HepG2 (cell line): Measurements from ENCODE around the gene TOPORS. TPM values are rescaled to one million over a fixed set of nuclear protein-coding genes. Genes with fewer than 3 reads are reported as not detected.

Experiments used
- BRCA1 ChIP-seq: sonication (generic); formaldehyde crosslinking; IDR thresholded peaks from 2 replicates; pipeline ENCODE4 v1.4.0; 2020; ENCODE audit warnings: missing genetic modification reagents
- EZH2 ChIP-seq: conservative IDR thresholded peaks from 2 replicates; pipeline ENCODE4 v1.6.1; 2012; ENCODE audit warnings: mild to moderate bottlenecking, low read depth, low read length, moderate library complexity
- GATAD2A ChIP-seq: IDR thresholded peaks from 2 replicates; pipeline ENCODE4 v1.6.1; 2016
- GFI1 ChIP-seq: sonication (generic); formaldehyde crosslinking; IDR thresholded peaks from 2 replicates; pipeline ENCODE4 v1.5.0; 2020; ENCODE audit warnings: missing genetic modification reagents, mild to moderate bottlenecking, borderline replicate concordance
- IKZF4 ChIP-seq: sonication (generic); formaldehyde crosslinking; IDR thresholded peaks from 2 replicates; pipeline ENCODE4 v1.5.1; 2020; ENCODE audit warnings: borderline replicate concordance, mild to moderate bottlenecking, low read depth, missing genetic modification reagents; ENCODE audit errors: not compliant biosample characterization
- MEIS1 ChIP-seq: sonication (generic); formaldehyde crosslinking; IDR thresholded peaks from 2 replicates; pipeline ENCODE4 v1.9.0; 2021; ENCODE audit warnings: mild to moderate bottlenecking, missing genetic modification reagents, moderate library complexity, borderline replicate concordance
- PHF20 ChIP-seq: sonication (generic); formaldehyde crosslinking; IDR thresholded peaks from 2 replicates; pipeline ENCODE4 v1.5.0; 2020; ENCODE audit warnings: mild to moderate bottlenecking, missing genetic modification reagents
- SAP130 ChIP-seq: IDR thresholded peaks from 2 replicates; pipeline ENCODE4 v1.6.1; 2016; ENCODE audit warnings: low read depth
- SP2 ChIP-seq: sonication (generic); formaldehyde crosslinking; IDR thresholded peaks from 2 replicates; pipeline ENCODE4 v1.5.1; 2020; ENCODE audit warnings: mild to moderate bottlenecking, missing genetic modification reagents
- TMF1 ChIP-seq: sonication (generic); formaldehyde crosslinking; IDR thresholded peaks from 2 replicates; pipeline ENCODE4 v1.8.1; 2022; ENCODE audit warnings: low read depth, missing genetic modification reagents
- ZBTB21 ChIP-seq: sonication (generic); formaldehyde crosslinking; IDR thresholded peaks from 2 replicates; pipeline ENCODE4 v1.4.0; 2020; ENCODE audit warnings: missing genetic modification reagents
- ZBTB42 ChIP-seq: sonication (generic); formaldehyde crosslinking; IDR thresholded peaks from 2 replicates; pipeline ENCODE4 v1.5.0; 2020; ENCODE audit warnings: mild to moderate bottlenecking, missing genetic modification reagents
- ZNF432 ChIP-seq: sonication (generic); formaldehyde crosslinking; IDR thresholded peaks from 2 replicates; pipeline ENCODE4 v1.5.0; 2020; ENCODE audit warnings: missing genetic modification reagents, mild to moderate bottlenecking, borderline replicate concordance
- ZNF678 ChIP-seq: sonication (generic); formaldehyde crosslinking; IDR thresholded peaks from 2 replicates; pipeline ENCODE4 v1.4.0; 2020; ENCODE audit warnings: mild to moderate bottlenecking, missing genetic modification reagents
- ZSCAN9 ChIP-seq: IDR thresholded peaks from 2 replicates; pipeline ENCODE4 v1.6.1; 2016; ENCODE audit warnings: borderline replicate concordance
- polyA plus RNA-seq, 8 experiments: library from polyadenylated mRNA; depleted of rRNA in 3 of 8; stranded (reverse) in 7 of 8; unstranded in 1 of 8; fragments of >200 nt; fragmentation: Illumina TruSeq in 4 of 8; extraction: Trizol in 4 of 8; gene quantifications; 2 replicates each; pipeline versions ENCODE4 v1.2.1 to v1.2.3, GENCODE V29; 2011 to 2016; ENCODE audit warnings: low read depth in 4 of 8, missing spikeins in 1 of 8, mixed read lengths in 1 of 8; ENCODE audit not compliant: insufficient read depth in 1 of 8
- total RNA-seq, 5 experiments: library from RNA; depleted of rRNA; stranded (reverse); fragments of >200 nt; fragmentation: Illumina TruSeq; extraction: Trizol; gene quantifications; 2 replicates each; pipeline ENCODE4 v1.2.3, GENCODE V29; 2016; ENCODE audit warnings: low read depth in 1 of 5
- TF ChIP-seq, protein P1 (sequence below): sonication (generic); formaldehyde crosslinking; IDR thresholded peaks from 2 replicates; pipeline ENCODE4 v1.4.0; 2020; ENCODE audit warnings: mild to moderate bottlenecking, missing genetic modification reagents
- TF ChIP-seq, protein P2 (sequence below), 2 experiments: sonication (generic) in 1 of 2; formaldehyde crosslinking in 1 of 2; IDR thresholded peaks; 2 replicates each; pipeline versions ENCODE4 v1.4.0 to v1.6.1; 2018 to 2020; ENCODE audit warnings: missing genetic modification reagents in 2 of 2, borderline replicate concordance in 1 of 2, low read depth in 1 of 2, mild to moderate bottlenecking in 1 of 2, missing biosample characterization in 1 of 2
- TF ChIP-seq, protein P3 (sequence below): sonication (generic); formaldehyde crosslinking; conservative IDR thresholded peaks from 2 replicates; pipeline ENCODE4 v1.4.0; 2020; ENCODE audit warnings: missing genetic modification reagents
- TF ChIP-seq, protein P4 (sequence below): sonication (generic); formaldehyde crosslinking; IDR thresholded peaks from 2 replicates; pipeline ENCODE4 v1.5.1; 2020; ENCODE audit warnings: missing genetic modification reagents, mild to moderate bottlenecking, borderline replicate concordance
- TF ChIP-seq, protein P5 (sequence below): IDR thresholded peaks from 2 replicates; pipeline ENCODE4 v1.6.1; 2016

Gene TOPORS
- total and polyA plus RNA-seq, 2 of the 13 experiments (the other 11 are each of a cell fraction or from before 2014, with no cell fraction given) = 6.8 to 19.6 TPM

DNA sequence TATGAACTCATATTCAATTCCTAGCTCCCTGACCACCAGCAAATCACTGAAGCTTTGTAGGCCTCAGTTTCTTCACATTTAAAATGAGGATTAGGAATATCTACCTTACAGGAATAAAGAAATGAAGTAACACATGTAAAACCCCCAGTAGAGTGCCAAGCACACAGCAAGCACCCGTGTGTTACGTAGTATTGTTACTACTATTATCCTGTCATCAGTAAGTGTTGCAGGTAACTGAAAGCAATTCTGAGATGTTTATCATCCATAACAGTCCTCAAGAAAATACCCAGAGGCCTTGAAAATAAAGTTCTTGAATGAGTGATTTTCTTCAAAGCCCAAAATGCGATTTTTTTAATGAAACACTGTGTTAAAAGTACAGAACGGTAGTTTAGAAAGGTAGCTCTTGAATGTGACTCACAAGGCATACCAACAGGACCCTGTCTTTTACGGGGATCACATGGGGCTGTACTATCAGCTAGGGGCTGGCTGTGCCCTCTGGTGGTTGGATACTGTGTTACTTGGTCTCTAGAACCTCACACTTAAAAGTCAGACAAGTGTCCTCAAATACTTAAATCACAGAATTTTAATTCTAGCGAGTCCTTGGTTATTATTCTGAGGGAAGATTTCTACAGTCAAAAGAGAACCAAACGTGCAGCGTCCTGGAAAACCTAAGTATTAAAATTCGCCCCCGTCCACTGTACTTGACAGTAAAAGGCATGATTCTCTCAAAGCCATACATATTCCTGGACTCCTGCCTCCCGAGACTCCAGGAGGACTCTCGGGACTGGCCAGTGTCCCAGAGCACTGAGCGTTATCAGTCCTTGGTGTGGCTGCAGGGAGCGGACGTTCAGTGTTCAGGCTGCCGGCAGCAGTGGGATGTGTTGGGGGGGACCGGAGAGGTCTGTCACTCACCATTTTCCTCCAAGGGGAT, 19.8 kb upstream of the TOPORS start (continued):
- TF ChIP-seq, protein P1, sequence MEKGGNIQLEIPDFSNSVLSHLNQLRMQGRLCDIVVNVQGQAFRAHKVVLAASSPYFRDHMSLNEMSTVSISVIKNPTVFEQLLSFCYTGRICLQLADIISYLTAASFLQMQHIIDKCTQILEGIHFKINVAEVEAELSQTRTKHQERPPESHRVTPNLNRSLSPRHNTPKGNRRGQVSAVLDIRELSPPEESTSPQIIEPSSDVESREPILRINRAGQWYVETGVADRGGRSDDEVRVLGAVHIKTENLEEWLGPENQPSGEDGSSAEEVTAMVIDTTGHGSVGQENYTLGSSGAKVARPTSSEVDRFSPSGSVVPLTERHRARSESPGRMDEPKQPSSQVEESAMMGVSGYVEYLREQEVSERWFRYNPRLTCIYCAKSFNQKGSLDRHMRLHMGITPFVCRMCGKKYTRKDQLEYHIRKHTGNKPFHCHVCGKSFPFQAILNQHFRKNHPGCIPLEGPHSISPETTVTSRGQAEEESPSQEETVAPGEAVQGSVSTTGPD (CRISPR knock-in tag) = no peak
- TF ChIP-seq, protein P2, sequence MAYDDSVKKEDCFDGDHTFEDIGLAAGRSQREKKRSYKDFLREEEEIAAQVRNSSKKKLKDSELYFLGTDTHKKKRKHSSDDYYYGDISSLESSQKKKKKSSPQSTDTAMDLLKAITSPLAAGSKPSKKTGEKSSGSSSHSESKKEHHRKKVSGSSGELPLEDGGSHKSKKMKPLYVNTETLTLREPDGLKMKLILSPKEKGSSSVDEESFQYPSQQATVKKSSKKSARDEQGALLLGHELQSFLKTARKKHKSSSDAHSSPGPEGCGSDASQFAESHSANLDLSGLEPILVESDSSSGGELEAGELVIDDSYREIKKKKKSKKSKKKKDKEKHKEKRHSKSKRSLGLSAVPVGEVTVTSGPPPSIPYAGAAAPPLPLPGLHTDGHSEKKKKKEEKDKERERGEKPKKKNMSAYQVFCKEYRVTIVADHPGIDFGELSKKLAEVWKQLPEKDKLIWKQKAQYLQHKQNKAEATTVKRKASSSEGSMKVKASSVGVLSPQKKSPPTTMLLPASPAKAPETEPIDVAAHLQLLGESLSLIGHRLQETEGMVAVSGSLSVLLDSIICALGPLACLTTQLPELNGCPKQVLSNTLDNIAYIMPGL (CRISPR knock-in tag; IDR thresholded peaks at IDR 0.05; ENCODE audit: borderline replicate concordance in 1 of 2, low read depth in 1 of 2) = 0 out of 4 replicates have a peak, but pooled peaks of 1 of the 2 experiments have one; percentile 40
- TF ChIP-seq GATAD2A (CRISPR knock-in tag) = peak; percentile 50; the same call in 1 of the 2 replicates
- TF ChIP-seq MEIS1 (CRISPR knock-in tag) = no peak
- no peak for TF ChIP-seq PHF20
- TF ChIP-seq ZBTB42 (CRISPR knock-in tag) = no peak
- no peak for TF ChIP-seq SP2 (CRISPR knock-in tag)
- TF ChIP-seq ZNF432 = no peak
- TF ChIP-seq GFI1 (CRISPR knock-in tag) = no peak
- no peak for TF ChIP-seq IKZF4
- no peak for TF ChIP-seq BRCA1 (CRISPR knock-in tag)
- TF ChIP-seq ZNF678 (CRISPR knock-in tag) = no peak
- peak; percentile 24; the same call in 1 of the 2 replicates for TF ChIP-seq TMF1 (CRISPR knock-in tag)
- TF ChIP-seq, protein P3, sequence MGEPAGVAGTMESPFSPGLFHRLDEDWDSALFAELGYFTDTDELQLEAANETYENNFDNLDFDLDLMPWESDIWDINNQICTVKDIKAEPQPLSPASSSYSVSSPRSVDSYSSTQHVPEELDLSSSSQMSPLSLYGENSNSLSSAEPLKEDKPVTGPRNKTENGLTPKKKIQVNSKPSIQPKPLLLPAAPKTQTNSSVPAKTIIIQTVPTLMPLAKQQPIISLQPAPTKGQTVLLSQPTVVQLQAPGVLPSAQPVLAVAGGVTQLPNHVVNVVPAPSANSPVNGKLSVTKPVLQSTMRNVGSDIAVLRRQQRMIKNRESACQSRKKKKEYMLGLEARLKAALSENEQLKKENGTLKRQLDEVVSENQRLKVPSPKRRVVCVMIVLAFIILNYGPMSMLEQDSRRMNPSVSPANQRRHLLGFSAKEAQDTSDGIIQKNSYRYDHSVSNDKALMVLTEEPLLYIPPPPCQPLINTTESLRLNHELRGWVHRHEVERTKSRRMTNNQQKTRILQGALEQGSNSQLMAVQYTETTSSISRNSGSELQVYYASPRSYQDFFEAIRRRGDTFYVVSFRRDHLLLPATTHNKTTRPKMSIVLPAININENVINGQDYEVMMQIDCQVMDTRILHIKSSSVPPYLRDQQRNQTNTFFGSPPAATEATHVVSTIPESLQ (CRISPR knock-in tag) = no peak; the same call in 1 of the 2 replicates
- TF ChIP-seq, protein P4, sequence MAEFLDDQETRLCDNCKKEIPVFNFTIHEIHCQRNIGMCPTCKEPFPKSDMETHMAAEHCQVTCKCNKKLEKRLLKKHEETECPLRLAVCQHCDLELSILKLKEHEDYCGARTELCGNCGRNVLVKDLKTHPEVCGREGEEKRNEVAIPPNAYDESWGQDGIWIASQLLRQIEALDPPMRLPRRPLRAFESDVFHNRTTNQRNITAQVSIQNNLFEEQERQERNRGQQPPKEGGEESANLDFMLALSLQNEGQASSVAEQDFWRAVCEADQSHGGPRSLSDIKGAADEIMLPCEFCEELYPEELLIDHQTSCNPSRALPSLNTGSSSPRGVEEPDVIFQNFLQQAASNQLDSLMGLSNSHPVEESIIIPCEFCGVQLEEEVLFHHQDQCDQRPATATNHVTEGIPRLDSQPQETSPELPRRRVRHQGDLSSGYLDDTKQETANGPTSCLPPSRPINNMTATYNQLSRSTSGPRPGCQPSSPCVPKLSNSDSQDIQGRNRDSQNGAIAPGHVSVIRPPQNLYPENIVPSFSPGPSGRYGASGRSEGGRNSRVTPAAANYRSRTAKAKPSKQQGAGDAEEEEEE (CRISPR knock-in tag) = no peak
- TF ChIP-seq EZH2 = no peak
- no peak for TF ChIP-seq ZSCAN9 (CRISPR knock-in tag)
- TF ChIP-seq, protein P5, sequence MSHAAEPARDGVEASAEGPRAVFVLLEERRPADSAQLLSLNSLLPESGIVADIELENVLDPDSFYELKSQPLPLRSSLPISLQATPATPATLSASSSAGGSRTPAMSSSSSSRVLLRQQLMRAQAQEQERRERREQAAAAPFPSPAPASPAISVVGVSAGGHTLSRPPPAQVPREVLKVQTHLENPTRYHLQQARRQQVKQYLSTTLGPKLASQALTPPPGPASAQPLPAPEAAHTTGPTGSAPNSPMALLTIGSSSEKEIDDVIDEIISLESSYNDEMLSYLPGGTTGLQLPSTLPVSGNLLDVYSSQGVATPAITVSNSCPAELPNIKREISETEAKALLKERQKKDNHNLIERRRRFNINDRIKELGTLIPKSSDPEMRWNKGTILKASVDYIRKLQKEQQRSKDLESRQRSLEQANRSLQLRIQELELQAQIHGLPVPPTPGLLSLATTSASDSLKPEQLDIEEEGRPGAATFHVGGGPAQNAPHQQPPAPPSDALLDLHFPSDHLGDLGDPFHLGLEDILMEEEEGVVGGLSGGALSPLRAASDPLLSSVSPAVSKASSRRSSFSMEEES (CRISPR knock-in tag) = no peak; the same call in 1 of the 2 replicates
- TF ChIP-seq ZBTB21 (CRISPR knock-in tag) = no peak
- peak; percentile 90 for TF ChIP-seq SAP130 (CRISPR knock-in tag)
